ENCODE measurements around the gene SPOPL.

GRCh38 chr2:138486363-138487198 lies 15.0 kb upstream of the SPOPL start:
- no peak for TF ChIP-seq EP300 (IDR thresholded peaks at IDR 0.05; ENCODE audit: borderline replicate concordance in 1 of 2, control insufficient read depth in 1 of 2, low read depth in 2 of 2, low read length in 2 of 2)
- no peak for TF ChIP-seq EED (IDR thresholded peaks at IDR 0.05; ENCODE audit: low read depth)
- no peak for TF ChIP-seq TCF3 (IDR thresholded peaks at IDR 0.05; ENCODE audit: borderline replicate concordance, insufficient read depth, low read depth, low read length)
- no peak for TF ChIP-seq BHLHE40 (IDR thresholded peaks at IDR 0.05; ENCODE audit: borderline replicate concordance in 1 of 2, low read depth in 2 of 2, low read length in 1 of 2)
